ENCODE measurements around the gene TRAPPC10. TPM values are rescaled to one million over a fixed set of nuclear protein-coding genes. Genes with fewer than 3 reads are reported as not detected.

The TRAPPC10 gene
- total RNA-seq, 1 experiment from 2014 or later = 21.4 TPM

DNA sequence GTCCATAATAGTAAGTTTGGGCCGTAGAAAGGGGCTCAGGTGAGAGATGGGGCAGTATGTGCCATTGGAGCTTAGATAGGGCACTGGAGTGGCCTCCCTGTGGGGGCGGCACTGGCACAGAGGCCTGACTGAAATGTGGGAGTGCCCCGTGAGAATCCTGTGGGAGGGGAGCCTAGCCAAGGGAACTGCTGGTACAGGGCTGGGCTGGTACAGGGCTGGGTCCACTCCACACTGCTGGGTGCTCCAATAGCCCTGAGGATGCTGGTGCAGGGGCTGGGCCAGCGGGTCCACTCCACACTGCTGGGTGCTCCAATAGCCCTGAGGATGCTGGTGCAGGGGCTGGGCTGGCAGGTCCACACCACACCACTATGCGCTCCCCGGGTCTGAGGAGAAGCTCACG, 50.3 kb downstream of the TRAPPC10 start:
- no peak for DNase-seq (ENCODE audit: low read depth)

- DNase-seq (ENCODE audit: low read depth) = no peak
Measured at GRCh38 chr21:44063151-44063912, 51.2 kb downstream of the TRAPPC10 start.

DNA sequence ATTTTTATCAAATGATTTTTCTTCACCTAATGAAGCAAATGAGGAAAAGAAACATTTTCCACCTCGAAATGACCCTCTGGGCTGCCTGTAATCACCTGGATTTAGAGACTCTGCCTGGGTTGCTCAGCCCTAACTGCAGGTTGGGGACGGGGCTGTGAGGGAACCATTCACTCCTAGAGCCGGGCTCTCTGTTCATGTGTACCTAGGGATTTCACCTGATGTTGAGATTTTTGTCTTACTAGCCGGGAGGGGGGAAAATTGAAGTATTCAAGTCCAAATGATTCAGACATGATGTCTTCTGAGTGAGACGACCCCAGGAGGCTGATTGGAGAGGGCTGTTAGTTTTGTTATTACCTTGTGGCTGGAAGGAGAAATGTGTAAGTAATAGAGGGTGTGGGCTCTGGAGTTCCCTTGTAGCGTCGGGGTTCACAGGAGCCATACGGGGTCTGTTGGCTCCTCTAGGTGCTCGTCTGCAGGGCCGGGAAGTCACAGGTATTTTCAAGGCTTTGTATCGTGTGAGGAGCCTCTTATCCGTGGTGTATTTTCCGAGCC, 52.8 kb downstream of the TRAPPC10 start:
- DNase-seq (ENCODE audit: low read depth) = no peak

DNA sequence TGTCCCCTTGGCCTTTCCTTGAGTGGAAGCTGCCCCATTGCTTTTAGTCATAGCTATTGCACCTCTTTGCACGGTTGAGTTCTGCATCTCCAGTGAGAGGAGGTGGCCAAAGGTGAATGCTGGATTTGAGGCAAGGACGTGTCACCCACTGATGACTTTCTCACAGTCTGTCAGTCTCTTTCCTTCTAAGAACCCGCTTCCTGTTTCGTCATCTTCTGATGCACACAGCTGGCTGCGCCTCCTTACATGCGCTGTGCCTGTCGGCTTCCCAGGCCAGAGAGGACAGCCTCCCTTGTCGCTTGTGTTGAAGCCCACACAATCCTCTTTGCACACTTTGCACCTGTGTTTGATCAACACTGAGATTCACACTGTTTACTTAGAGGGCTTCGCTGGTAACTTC, 53.3 kb downstream of the TRAPPC10 start:
- DNase-seq (ENCODE audit: low read depth) = no peak

GRCh38 chr21:44066116-44066515, 54.0 kb downstream of the TRAPPC10 start:
- no peak for DNase-seq (ENCODE audit: low read depth)

GRCh38 chr21:44067011-44067839, 55.1 kb downstream of the TRAPPC10 start:
- no peak for DNase-seq (ENCODE audit: low read depth)

- no peak for DNase-seq (ENCODE audit: low read depth)
Measured at GRCh38 chr21:44070391-44070790, 58.3 kb downstream of the TRAPPC10 start.

GRCh38 chr21:44071359-44072104, 59.4 kb downstream of the TRAPPC10 start:
- no peak for DNase-seq (ENCODE audit: low read depth)

- no peak for DNase-seq (ENCODE audit: low read depth)
Measured at GRCh38 chr21:44072111-44072510, 60.0 kb downstream of the TRAPPC10 start.

GRCh38 chr21:44074315-44074958, 62.3 kb downstream of the TRAPPC10 start:
- DNase-seq (ENCODE audit: low read depth) = no peak

- no peak for DNase-seq (ENCODE audit: low read depth)
Measured at GRCh38 chr21:44076316-44076715, 64.2 kb downstream of the TRAPPC10 start.

DNA sequence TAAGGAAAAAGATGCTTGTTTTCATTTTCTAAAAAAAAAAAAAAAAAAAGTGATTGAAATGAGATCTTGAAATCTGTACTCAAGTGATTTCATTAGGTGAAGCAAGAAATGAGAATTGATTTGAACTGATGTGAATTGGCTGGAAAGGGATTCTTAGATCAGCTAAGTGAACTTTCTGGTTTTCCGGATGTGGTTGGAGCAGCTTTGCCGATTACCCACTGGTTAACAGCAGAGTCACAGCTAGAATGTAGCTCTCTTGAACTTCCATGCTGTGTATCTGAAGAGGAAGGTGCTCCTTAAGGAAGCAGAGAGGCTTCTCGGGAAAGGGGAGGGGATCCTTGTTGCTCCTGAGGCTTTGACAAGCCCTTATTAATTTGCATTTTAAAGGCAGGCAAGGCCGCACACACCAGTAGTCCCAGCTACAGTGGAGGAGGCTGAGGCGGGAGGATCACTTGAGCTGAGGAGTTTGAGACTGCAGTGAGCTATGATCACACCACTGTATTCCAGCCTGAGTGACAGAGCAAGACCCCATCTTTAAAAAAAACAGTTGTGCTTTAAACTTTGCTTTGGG, 66.4 kb downstream of the TRAPPC10 start:
- no peak for DNase-seq (ENCODE audit: low read depth)

GRCh38 chr21:44079446-44079845, 67.3 kb downstream of the TRAPPC10 start:
- no peak for DNase-seq (ENCODE audit: low read depth)

GRCh38 chr21:44079846-44080245, 67.7 kb downstream of the TRAPPC10 start:
- DNase-seq (ENCODE audit: low read depth) = no peak

DNA sequence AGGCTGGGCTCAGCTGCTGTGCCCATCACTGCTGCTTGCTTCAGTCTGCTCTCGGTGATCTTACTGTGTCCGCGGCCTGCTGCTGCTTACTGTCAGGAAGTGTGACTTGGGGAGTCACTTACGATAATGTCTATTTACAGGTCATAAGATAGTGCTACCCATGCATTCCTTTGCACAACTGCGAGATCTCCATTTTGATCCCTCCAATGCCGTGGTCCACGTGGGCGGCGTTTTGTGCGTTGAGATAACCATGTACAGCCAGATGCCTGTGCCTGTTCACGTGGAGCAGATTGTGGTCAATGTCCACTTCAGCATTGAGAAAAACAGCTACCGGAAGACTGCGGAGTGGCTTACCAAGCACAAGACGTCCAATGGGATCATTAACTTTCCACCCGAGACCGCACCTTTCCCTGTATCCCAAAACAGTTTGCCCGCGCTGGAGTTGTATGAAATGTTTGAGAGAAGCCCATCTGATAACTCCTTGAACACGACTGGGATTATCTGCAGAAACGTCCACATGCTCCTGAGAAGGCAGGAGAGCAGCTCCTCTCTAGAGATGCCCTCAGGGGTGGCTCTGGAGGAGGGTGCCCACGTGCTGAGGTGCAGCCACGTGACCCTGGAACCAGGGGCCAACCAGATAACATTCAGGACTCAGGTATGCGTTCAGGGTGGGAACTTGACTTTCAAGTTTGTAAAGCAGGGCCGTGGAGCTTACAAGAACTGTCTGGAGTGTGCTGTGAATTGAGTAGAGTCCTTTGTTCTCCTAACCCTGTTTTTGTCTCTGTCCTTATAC, 70.7 kb downstream of the TRAPPC10 start:
- DNase-seq (ENCODE audit: low read depth) = no peak

- DNase-seq (ENCODE audit: low read depth) = no peak
Measured at GRCh38 chr21:44083631-44084291, 71.7 kb downstream of the TRAPPC10 start.

DNA sequence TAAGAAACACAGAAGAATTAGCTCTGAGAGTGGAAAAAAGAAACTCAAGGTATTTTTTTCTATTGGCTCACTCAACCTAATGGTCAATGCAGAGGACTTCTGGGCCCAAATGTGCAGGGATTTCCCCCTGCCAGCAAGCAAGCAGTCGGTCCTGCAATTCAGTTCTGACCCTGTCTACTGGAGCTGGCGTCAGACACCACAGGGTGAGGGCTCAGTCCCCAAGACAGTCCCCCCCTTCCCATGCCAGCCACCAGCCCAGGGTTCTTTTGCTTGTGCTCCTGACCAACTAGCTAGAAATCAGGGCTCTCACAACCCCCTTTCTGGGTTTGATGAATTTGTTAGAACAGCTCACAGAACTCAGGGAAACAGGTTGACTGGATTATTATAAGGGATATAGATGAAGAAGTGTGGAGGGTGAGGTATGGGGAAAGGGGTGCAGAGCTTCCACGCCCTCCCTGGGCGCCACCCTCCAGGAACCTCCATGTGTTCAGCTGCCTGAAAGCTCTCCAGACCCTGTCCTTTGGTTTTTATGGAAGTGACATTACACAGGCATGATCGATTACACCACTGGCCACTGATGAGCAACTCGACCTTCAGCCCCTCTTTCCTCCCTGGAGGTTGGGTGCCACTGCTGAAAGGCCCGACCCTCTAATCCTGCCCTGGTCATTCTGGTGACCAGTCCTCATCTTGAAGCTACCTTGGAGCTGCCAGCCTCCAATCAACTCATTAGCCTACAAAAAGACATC, 72.6 kb downstream of the TRAPPC10 start:
- DNase-seq (ENCODE audit: low read depth) = no peak

DNA sequence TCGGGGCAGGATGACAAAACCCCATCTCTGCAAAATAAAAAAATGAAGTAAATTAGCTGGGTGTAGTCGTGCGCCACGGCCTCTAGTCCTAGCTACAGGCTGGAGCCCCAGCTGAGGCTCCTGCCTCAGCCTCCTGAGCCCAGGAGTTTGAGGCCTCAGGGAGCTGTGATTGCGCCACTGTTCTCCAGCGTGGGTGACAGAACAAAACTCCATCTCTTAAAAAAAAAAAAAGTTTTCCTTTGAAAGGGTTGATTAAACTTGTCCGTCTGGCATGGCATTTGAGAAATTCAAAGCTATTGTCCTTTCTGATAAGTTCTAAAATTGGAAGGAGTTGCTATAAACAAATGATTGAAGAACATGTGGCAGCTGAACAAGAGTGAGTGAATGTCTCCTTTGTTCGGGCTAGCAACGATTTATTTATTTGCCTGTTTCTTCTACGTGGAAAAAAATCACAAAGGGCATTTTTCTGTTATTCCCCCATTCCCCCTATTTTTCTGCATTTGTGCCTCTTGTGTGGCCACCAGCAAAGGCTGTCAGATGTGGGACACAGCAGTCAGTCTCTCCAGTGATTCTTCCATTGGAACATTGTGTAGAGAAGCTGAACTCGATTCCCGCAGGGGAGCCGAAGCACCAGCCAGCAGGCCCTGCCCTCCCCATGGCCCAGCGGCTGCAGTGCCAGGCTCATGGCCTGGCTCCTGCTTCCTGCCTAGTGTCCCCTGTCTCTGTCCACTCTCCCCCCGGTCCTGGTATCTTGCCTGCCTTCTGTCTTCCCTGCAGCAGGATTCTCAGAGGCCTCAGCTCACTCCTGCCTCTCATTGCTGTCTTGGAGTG, 73.6 kb downstream of the TRAPPC10 start:
- no peak for DNase-seq (ENCODE audit: low read depth)

Data from LHCN-M2 (cell line).